Stimulated activated CD8-positive, alpha-beta memory T cell treated with anti-CD3 and anti-CD28 coated beads, Interleukin-12 subunit alpha, Interleukin-12 subunit beta, amount 100 ng/mL, for 24 hours (primary cell): ENCODE measurements around the gene OR52J3.

Experiments used
- DNase-seq: peaks from one replicate; pipeline ENCODE4 v3.0.0-alpha.2; 2020; ENCODE audit errors: extremely low read depth

Gene OR52J3

DNA sequence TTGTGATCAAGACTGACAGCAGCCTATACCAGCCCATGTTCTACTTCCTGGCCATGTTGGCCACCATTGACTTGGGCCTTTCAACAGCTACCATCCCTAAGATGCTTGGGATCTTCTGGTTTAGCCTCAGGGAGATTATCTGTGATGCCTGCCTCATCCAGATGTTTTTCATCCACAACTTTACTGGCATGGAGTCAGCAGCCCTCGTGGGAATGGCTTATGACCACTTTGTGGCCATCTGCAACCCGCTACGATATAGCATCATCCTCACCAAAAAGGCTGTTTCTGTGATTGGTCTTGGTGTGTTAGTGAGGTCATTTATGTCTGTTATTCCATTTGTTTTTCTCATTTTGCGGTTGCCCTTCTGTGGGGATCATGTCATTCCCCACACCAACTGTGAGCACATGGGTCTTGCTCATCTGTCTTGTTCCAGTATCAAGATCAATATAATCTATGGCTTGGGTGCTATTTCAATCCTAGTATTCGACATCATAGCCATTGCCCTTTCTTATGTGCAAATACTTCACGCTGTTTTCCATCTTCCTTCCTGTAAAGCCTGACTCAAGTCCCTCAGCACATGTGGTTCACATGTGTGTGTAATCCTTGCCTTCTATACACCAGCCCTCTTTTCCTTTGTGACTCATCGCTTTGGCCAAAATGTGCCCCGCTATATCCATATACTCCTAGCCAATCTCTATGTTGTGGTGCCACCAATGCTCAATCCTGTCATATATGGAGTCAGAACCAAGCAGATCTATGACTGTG, 46.7 kb downstream of the OR52J3 start:
- no peak for DNase-seq

- no peak for DNase-seq
Measured at GRCh38 chr11:5096011-5096410, 49.7 kb downstream of the OR52J3 start.
